GM23338 (cell line): ENCODE measurements around the gene SLC9A3. TPM values are rescaled to one million over a fixed set of nuclear protein-coding genes. Genes with fewer than 3 reads are reported as not detected.

Experiments
- ATAC-seq: fragments of 200-7000 bp; cut with Tn5 transposase; 3 replicates; pipeline ENCODE4 v1.9.1; 2020
- DNase-seq: peaks from one replicate; pipeline ENCODE4 v3.0.0-alpha.2; 2015; ENCODE audit warnings: low spot score
- H2AFZ ChIP-seq: fragments of 200-600 bp; sonication (generic); 2 replicates; pipeline ENCODE4 v1.8.0; 2016; ENCODE audit warnings: antibody characterized with exemption, mild to moderate bottlenecking, moderate library complexity
- H3F3A ChIP-seq: fragments of 200-600 bp; sonication (generic); replicated peaks from 2 replicates; pipeline ENCODE4 v1.8.0; 2017; ENCODE audit warnings: antibody characterized with exemption, mixed run types, low read depth
- H3K27ac ChIP-seq: fragments of 200-600 bp; sonication (generic); 2 replicates; pipeline ENCODE4 v1.6.1; 2016; ENCODE audit warnings: low read depth
- H3K27me3 ChIP-seq: fragments of 200-600 bp; sonication (generic); 2 replicates; pipeline ENCODE4 v1.8.0; 2016; ENCODE audit warnings: mild to moderate bottlenecking, mixed run types, moderate library complexity; ENCODE audit not compliant: insufficient read depth
- H3K36me3 ChIP-seq: fragments of 200-600 bp; sonication (generic); 2 replicates; pipeline ENCODE4 v1.8.0; 2016; ENCODE audit warnings: mild to moderate bottlenecking; ENCODE audit not compliant: insufficient read depth
- H3K4me1 ChIP-seq: fragments of 200-600 bp; sonication (generic); 2 replicates; pipeline ENCODE4 v1.8.0; 2016; ENCODE audit warnings: mild to moderate bottlenecking, moderate library complexity; ENCODE audit not compliant: insufficient read depth
- H3K4me2 ChIP-seq: fragments of 200-600 bp; sonication (generic); 2 replicates; pipeline ENCODE4 v1.7.1; 2017; ENCODE audit warnings: mixed run types
- H3K4me3 ChIP-seq: fragments of 200-600 bp; sonication (generic); 2 replicates; pipeline ENCODE4 v1.6.1; 2016; ENCODE audit warnings: mixed run types
- H3K79me2 ChIP-seq: fragments of 200-600 bp; sonication (generic); replicated peaks from 2 replicates; pipeline ENCODE4 v1.8.0; 2017; ENCODE audit warnings: mild to moderate bottlenecking; ENCODE audit not compliant: insufficient read depth
- H3K9me2 ChIP-seq: fragments of 200-600 bp; sonication (generic); 2 replicates; pipeline ENCODE4 v1.8.0; 2017; ENCODE audit not compliant: insufficient read depth
- H4K20me1 ChIP-seq: fragments of 200-600 bp; sonication (generic); replicated peaks from 2 replicates; pipeline ENCODE4 v1.8.0; 2017; ENCODE audit warnings: mild to moderate bottlenecking; ENCODE audit not compliant: insufficient read depth
- H3K27ac Mint-ChIP-seq: 2 replicates; pipeline ENCODE4 v1.8.0; 2020; ENCODE audit warnings: inconsistent platforms, mild to moderate bottlenecking, moderate library complexity, mixed read lengths
- H3K27me3 Mint-ChIP-seq: 3 replicates; pipeline ENCODE4 v1.8.0; 2022; ENCODE audit warnings: low read depth, mild to moderate bottlenecking, moderate library complexity, mixed read lengths, inconsistent platforms; ENCODE audit not compliant: insufficient read depth, poor library complexity
- H3K36me3 Mint-ChIP-seq: 3 replicates; pipeline ENCODE4 v1.8.0; 2021; ENCODE audit warnings: low read depth, mild to moderate bottlenecking, inconsistent platforms, moderate library complexity, mixed read lengths
- H3K4me1 Mint-ChIP-seq: 3 replicates; pipeline ENCODE4 v1.8.0; 2020; ENCODE audit warnings: mild to moderate bottlenecking, inconsistent platforms, mixed read lengths
- H3K4me3 Mint-ChIP-seq: 3 replicates; pipeline ENCODE4 v1.8.0; 2021; ENCODE audit warnings: moderate library complexity, mild to moderate bottlenecking, inconsistent platforms, mixed read lengths
- H3K9me3 Mint-ChIP-seq: 3 replicates; pipeline ENCODE4 v1.8.0; 2020; ENCODE audit warnings: moderate library complexity, mild to moderate bottlenecking, inconsistent platforms, mixed read lengths
- CREB1 ChIP-seq: fragments of 250-450 bp; sonication (Bioruptor Pico); IDR thresholded peaks from 2 replicates; pipeline ENCODE4 v1.5.0; 2020; ENCODE audit warnings: low read depth, mild to moderate bottlenecking, moderate library complexity
- EZH2phosphoT487 ChIP-seq: fragments of 200-600 bp; sonication (generic); IDR thresholded peaks from one replicate; pipeline ENCODE4 v1.8.1; 2018; ENCODE audit warnings: antibody characterized with exemption; ENCODE audit not compliant: unreplicated experiment
- JUNB ChIP-seq: IDR thresholded peaks from one replicate; pipeline ENCODE4 v1.6.1; 2016; ENCODE audit warnings: antibody characterized with exemption; ENCODE audit not compliant: unreplicated experiment
- POLR2AphosphoS5 ChIP-seq: IDR thresholded peaks from 2 replicates; pipeline ENCODE4 v1.6.1; 2016; ENCODE audit warnings: antibody characterized with exemption, low read depth
- STAT1 ChIP-seq: IDR thresholded peaks from one replicate; pipeline ENCODE4 v1.6.1; 2016; ENCODE audit warnings: antibody characterized with exemption; ENCODE audit not compliant: unreplicated experiment
- ZNF114 ChIP-seq: fragments of 250-450 bp; sonication (Bioruptor Pico); IDR thresholded peaks from 2 replicates; pipeline ENCODE4 v1.5.0; 2020; ENCODE audit warnings: mild to moderate bottlenecking, moderate library complexity
- ZNF331 ChIP-seq: fragments of 250-450 bp; sonication (Bioruptor Pico); IDR thresholded peaks from 2 replicates; pipeline ENCODE4 v1.5.0; 2020; ENCODE audit warnings: low read depth, mild to moderate bottlenecking, moderate library complexity
- polyA plus RNA-seq: library from polyadenylated mRNA; unstranded; fragments of >200 nt; fragmentation: Nextera tagmentation; extraction: Ambion mirVana; gene quantifications from 2 replicates; pipeline ENCODE4 v1.2.1, GENCODE V29; 2016
- total RNA-seq: library from RNA; depleted of rRNA; stranded (reverse); fragments of >200 nt; shearing (Covaris generic); gene quantifications from 2 replicates; pipeline ENCODE4 v1.2.3, GENCODE V29; 2014
- TF ChIP-seq, protein P1 (sequence below): IDR thresholded peaks from 2 replicates; pipeline ENCODE4 v1.6.1; 2016; ENCODE audit warnings: antibody characterized with exemption
- TF ChIP-seq, protein P2 (sequence below): IDR thresholded peaks from one replicate; pipeline ENCODE4 v1.6.1; 2018; ENCODE audit warnings: antibody characterized with exemption; ENCODE audit not compliant: unreplicated experiment
- TF ChIP-seq, protein P3 (sequence below): fragments of 250-450 bp; sonication (Bioruptor Pico); IDR thresholded peaks from 2 replicates; pipeline ENCODE4 v1.5.0; 2020; ENCODE audit warnings: mild to moderate bottlenecking, moderate library complexity
- TF ChIP-seq, protein P4 (sequence below), 2 experiments: fragments of 200-600 bp in 1 of 2; sonication (generic) in 1 of 2; conservative IDR thresholded peaks; 2 replicates each; pipeline versions ENCODE4 v1.5.1 to v1.6.1; 2016 to 2017; ENCODE audit warnings: antibody characterized with exemption in 2 of 2, low read depth in 2 of 2, mild to moderate bottlenecking in 2 of 2, moderate library complexity in 1 of 2

The SLC9A3 gene
- total and polyA plus RNA-seq, 2 experiments from 2014 or later: 0.39 to 3.1 TPM

DNA sequence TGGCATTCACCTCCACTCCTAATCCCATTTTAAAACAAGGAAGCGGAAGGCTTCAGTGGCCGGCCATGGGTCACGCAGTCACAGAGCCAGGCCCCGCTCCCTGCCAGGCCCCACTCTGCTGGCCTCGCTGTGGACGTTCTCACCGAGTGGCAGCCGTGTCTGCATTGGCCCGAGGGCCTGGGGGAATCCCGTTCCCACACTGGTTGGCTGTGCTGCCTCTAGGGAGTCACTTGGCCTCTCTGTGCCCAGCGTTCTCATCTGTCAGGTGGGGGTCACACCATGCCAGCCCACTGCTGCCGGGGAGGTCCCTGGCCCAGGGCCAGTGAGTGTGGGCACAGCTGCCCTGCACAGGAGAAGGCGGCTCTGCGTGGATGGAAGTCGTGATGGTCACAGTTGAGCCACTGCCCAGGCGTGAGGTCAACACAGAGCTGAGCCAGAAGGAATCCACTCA, 13.4 kb upstream of the SLC9A3 start:
- H3K9me2 ChIP-seq: no peaks in the 10 kb centered on the region
- H2AFZ ChIP-seq: no peak overlapping the region
- no peaks in the 10 kb centered on the region for H4K20me1 ChIP-seq
- H3K4me1 Mint-ChIP-seq: peaks cover 2% of the 10 kb centered on the region; the same call in 2 of the 3 replicates
- H3K4me2 ChIP-seq: no peak overlapping the region
- H3K4me1 ChIP-seq: no peaks in the 10 kb centered on the region
- DNase-seq (no peak), ATAC-seq (no peak)
- H3K79me2 ChIP-seq: no peaks in the 10 kb centered on the region
- H3K4me3 Mint-ChIP-seq: no peak overlapping the region
- no peaks in the 10 kb centered on the region for H3K27me3 ChIP-seq
- no peak overlapping the region for H3K27ac Mint-ChIP-seq
- H3F3A ChIP-seq: no peaks in the 10 kb centered on the region
- peaks cover 11% of the 10 kb centered on the region for H3K27me3 Mint-ChIP-seq
- TF ChIP-seq, protein P1, sequence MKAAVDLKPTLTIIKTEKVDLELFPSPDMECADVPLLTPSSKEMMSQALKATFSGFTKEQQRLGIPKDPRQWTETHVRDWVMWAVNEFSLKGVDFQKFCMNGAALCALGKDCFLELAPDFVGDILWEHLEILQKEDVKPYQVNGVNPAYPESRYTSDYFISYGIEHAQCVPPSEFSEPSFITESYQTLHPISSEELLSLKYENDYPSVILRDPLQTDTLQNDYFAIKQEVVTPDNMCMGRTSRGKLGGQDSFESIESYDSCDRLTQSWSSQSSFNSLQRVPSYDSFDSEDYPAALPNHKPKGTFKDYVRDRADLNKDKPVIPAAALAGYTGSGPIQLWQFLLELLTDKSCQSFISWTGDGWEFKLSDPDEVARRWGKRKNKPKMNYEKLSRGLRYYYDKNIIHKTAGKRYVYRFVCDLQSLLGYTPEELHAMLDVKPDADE: no peak
- TF ChIP-seq ZNF114 (CRISPR knock-in tag) (no peak), POLR2AphosphoS5 (no peak), EZH2phosphoT487 (no peak), ZNF331 (CRISPR knock-in tag) (no peak), JUNB (no peak), CREB1 (no peak), STAT1 (no peak)
- TF ChIP-seq, protein P2, sequence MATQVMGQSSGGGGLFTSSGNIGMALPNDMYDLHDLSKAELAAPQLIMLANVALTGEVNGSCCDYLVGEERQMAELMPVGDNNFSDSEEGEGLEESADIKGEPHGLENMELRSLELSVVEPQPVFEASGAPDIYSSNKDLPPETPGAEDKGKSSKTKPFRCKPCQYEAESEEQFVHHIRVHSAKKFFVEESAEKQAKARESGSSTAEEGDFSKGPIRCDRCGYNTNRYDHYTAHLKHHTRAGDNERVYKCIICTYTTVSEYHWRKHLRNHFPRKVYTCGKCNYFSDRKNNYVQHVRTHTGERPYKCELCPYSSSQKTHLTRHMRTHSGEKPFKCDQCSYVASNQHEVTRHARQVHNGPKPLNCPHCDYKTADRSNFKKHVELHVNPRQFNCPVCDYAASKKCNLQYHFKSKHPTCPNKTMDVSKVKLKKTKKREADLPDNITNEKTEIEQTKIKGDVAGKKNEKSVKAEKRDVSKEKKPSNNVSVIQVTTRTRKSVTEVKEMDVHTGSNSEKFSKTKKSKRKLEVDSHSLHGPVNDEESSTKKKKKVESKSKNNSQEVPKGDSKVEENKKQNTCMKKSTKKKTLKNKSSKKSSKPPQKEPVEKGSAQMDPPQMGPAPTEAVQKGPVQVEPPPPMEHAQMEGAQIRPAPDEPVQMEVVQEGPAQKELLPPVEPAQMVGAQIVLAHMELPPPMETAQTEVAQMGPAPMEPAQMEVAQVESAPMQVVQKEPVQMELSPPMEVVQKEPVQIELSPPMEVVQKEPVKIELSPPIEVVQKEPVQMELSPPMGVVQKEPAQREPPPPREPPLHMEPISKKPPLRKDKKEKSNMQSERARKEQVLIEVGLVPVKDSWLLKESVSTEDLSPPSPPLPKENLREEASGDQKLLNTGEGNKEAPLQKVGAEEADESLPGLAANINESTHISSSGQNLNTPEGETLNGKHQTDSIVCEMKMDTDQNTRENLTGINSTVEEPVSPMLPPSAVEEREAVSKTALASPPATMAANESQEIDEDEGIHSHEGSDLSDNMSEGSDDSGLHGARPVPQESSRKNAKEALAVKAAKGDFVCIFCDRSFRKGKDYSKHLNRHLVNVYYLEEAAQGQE: no peak
- TF ChIP-seq, protein P3, sequence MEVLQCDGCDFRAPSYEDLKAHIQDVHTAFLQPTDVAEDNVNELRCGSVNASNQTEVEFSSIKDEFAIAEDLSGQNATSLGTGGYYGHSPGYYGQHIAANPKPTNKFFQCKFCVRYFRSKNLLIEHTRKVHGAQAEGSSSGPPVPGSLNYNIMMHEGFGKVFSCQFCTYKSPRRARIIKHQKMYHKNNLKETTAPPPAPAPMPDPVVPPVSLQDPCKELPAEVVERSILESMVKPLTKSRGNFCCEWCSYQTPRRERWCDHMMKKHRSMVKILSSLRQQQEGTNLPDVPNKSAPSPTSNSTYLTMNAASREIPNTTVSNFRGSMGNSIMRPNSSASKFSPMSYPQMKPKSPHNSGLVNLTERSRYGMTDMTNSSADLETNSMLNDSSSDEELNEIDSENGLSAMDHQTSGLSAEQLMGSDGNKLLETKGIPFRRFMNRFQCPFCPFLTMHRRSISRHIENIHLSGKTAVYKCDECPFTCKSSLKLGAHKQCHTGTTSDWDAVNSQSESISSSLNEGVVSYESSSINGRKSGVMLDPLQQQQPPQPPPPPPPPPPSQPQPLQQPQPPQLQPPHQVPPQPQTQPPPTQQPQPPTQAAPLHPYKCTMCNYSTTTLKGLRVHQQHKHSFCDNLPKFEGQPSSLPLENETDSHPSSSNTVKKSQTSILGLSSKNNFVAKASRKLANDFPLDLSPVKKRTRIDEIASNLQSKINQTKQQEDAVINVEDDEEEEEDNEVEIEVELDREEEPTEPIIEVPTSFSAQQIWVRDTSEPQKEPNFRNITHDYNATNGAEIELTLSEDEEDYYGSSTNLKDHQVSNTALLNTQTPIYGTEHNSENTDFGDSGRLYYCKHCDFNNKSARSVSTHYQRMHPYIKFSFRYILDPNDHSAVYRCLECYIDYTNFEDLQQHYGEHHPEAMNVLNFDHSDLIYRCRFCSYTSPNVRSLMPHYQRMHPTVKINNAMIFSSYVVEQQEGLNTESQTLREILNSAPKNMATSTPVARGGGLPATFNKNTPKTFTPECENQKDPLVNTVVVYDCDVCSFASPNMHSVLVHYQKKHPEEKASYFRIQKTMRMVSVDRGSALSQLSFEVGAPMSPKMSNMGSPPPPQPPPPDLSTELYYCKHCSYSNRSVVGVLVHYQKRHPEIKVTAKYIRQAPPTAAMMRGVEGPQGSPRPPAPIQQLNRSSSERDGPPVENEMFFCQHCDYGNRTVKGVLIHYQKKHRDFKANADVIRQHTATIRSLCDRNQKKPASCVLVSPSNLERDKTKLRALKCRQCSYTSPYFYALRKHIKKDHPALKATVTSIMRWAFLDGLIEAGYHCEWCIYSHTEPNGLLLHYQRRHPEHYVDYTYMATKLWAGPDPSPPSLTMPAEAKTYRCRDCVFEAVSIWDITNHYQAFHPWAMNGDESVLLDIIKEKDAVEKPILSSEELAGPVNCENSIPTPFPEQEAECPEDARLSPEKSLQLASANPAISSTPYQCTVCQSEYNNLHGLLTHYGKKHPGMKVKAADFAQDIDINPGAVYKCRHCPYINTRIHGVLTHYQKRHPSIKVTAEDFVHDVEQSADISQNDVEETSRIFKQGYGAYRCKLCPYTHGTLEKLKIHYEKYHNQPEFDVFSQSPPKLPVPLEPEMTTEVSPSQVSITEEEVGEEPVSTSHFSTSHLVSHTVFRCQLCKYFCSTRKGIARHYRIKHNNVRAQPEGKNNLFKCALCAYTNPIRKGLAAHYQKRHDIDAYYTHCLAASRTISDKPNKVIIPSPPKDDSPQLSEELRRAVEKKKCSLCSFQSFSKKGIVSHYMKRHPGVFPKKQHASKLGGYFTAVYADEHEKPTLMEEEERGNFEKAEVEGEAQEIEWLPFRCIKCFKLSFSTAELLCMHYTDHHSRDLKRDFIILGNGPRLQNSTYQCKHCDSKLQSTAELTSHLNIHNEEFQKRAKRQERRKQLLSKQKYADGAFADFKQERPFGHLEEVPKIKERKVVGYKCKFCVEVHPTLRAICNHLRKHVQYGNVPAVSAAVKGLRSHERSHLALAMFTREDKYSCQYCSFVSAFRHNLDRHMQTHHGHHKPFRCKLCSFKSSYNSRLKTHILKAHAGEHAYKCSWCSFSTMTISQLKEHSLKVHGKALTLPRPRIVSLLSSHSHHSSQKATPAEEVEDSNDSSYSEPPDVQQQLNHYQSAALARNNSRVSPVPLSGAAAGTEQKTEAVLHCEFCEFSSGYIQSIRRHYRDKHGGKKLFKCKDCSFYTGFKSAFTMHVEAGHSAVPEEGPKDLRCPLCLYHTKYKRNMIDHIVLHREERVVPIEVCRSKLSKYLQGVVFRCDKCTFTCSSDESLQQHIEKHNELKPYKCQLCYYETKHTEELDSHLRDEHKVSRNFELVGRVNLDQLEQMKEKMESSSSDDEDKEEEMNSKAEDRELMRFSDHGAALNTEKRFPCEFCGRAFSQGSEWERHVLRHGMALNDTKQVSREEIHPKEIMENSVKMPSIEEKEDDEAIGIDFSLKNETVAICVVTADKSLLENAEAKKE (CRISPR knock-in tag): no peak
- TF ChIP-seq, protein P4, sequence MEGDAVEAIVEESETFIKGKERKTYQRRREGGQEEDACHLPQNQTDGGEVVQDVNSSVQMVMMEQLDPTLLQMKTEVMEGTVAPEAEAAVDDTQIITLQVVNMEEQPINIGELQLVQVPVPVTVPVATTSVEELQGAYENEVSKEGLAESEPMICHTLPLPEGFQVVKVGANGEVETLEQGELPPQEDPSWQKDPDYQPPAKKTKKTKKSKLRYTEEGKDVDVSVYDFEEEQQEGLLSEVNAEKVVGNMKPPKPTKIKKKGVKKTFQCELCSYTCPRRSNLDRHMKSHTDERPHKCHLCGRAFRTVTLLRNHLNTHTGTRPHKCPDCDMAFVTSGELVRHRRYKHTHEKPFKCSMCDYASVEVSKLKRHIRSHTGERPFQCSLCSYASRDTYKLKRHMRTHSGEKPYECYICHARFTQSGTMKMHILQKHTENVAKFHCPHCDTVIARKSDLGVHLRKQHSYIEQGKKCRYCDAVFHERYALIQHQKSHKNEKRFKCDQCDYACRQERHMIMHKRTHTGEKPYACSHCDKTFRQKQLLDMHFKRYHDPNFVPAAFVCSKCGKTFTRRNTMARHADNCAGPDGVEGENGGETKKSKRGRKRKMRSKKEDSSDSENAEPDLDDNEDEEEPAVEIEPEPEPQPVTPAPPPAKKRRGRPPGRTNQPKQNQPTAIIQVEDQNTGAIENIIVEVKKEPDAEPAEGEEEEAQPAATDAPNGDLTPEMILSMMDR (conservative IDR thresholded peaks at IDR 0.05; ENCODE audit: low read depth in 2 of 2): no peak
- H3K27ac ChIP-seq: no peak overlapping the region
- no peaks in the 10 kb centered on the region for H3K36me3 Mint-ChIP-seq
- no peaks in the 10 kb centered on the region for H3K36me3 ChIP-seq
- H3K9me3 Mint-ChIP-seq: no peaks in the 10 kb centered on the region; the same call in 2 of the 3 replicates
- no peak overlapping the region for H3K4me3 ChIP-seq
